Right kidney (tissue), 1 donor: ENCODE data around the gene TBCD.

Source experiments
- DNase-seq: peaks from one replicate; pipeline ENCODE4 v3.0.0-alpha.2; 2016

TBCD gene

GRCh38 chr17:82884341-82884969, 132.6 kb downstream of the TBCD start:
- no peak for DNase-seq

GRCh38 chr17:82884970-82885353, 133.1 kb downstream of the TBCD start:
- DNase-seq, result no peak

- no peak for DNase-seq
These were observed 135.6 kb downstream of the TBCD start for GRCh38 chr17:82887255-82888164.

GRCh38 chr17:82888583-82889495, 137.0 kb downstream of the TBCD start:
- no peak for DNase-seq

- DNase-seq, result no peak
These were observed 137.9 kb downstream of the TBCD start for GRCh38 chr17:82889496-82890338.

GRCh38 chr17:82890339-82890730, 138.5 kb downstream of the TBCD start:
- no peak for DNase-seq

- no peak for DNase-seq
These were observed 139.2 kb downstream of the TBCD start for GRCh38 chr17:82890926-82891678.

- DNase-seq, result no peak
These were observed 140.0 kb downstream of the TBCD start for GRCh38 chr17:82891911-82892310.

- DNase-seq, result peak; percentile 63
These were observed 141.2 kb downstream of the TBCD start for GRCh38 chr17:82892899-82893565.

- no peak for DNase-seq
These were observed 141.9 kb downstream of the TBCD start for GRCh38 chr17:82893779-82894178.

- no peak for DNase-seq
These were observed 142.5 kb downstream of the TBCD start for GRCh38 chr17:82894389-82894788.

GRCh38 chr17:82895087-82895486, 143.2 kb downstream of the TBCD start:
- no peak for DNase-seq

- DNase-seq, result no peak
These were observed 144.5 kb downstream of the TBCD start for GRCh38 chr17:82896071-82897000.

GRCh38 chr17:82897514-82898249, 145.8 kb downstream of the TBCD start:
- DNase-seq, result no peak

GRCh38 chr17:82898976-82899514, 147.2 kb downstream of the TBCD start:
- no peak for DNase-seq

- DNase-seq, result no peak
These were observed 148.1 kb downstream of the TBCD start for GRCh38 chr17:82899941-82900340.

- no peak for DNase-seq
These were observed 148.9 kb downstream of the TBCD start for GRCh38 chr17:82900741-82901140.

- DNase-seq, result no peak
These were observed 149.5 kb downstream of the TBCD start for GRCh38 chr17:82901356-82901755.
